Endothelial cell of umbilical vein (primary cell): ENCODE measurements around the gene A3GALT2. TPM values are rescaled to one million over a fixed set of nuclear protein-coding genes. Genes with fewer than 3 reads are reported as not detected.

ENCODE experiments used
- BruUV-seq: library from RNA; stranded (reverse); fragments of 400-500 nt; replicated peaks from 2 replicates; lab custom pipeline; 2021; lab: Mats Ljungman, UMichigan
- CTCF ChIA-PET: fragments of 300-600, 350-600 bp; sonication (Branson Sonifier 250); formaldehyde crosslinking; loops from one replicate; lab custom pipeline; 2021; ENCODE audit warnings: antibody characterized with exemption, inconsistent platforms; lab: Charles Lee
- POLR2A ChIA-PET: fragments of 300-600, 350-600 bp; sonication (Branson Sonifier 250); formaldehyde crosslinking; loops from one replicate; lab custom pipeline; 2021; ENCODE audit warnings: antibody characterized with exemption, inconsistent platforms; lab: Charles Lee
- DNase-seq: peaks from one replicate; pipeline ENCODE4 v3.0.0-alpha.2; 2011; ENCODE audit warnings: low read depth, low spot score
- FAIRE-seq: peaks from 2 replicates; lab custom pipeline; 2011; peaks lifted over from hg19 to GRCh38; lab: Jason Lieb, UNC
- H2AFZ ChIP-seq: 2 replicates; pipeline ENCODE4 v1.6.0; 2012; ENCODE audit warnings: low read depth, low read length, control low read depth, inconsistent platforms
- H3K27ac ChIP-seq: 2 replicates; pipeline ENCODE4 v1.5.1; 2011; ENCODE audit warnings: low read depth, mild to moderate bottlenecking, control low read depth, low read length, moderate library complexity; ENCODE audit not compliant: insufficient read depth
- H3K27me3 ChIP-seq, 2 experiments: 2 replicates each; pipeline versions ENCODE4 v1.6.0 to v1.6.1; 2011; ENCODE audit warnings: low read length in 2 of 2, mixed read lengths in 1 of 2; ENCODE audit not compliant: control insufficient read depth in 2 of 2, insufficient read depth in 2 of 2
- H3K36me3 ChIP-seq, 2 experiments: 2 replicates in 1 of 2; 3 replicates in 1 of 2; pipeline ENCODE4 v1.5.1; 2011; ENCODE audit warnings: low read length in 2 of 2, mild to moderate bottlenecking in 1 of 2, moderate library complexity in 1 of 2; ENCODE audit not compliant: control insufficient read depth in 2 of 2, insufficient read depth in 2 of 2; ENCODE audit errors: extremely low read depth in 1 of 2
- H3K4me1 ChIP-seq: 3 replicates; pipeline ENCODE4 v1.5.1; 2011; ENCODE audit warnings: mild to moderate bottlenecking, low read length; ENCODE audit not compliant: control insufficient read depth, insufficient read depth; ENCODE audit errors: extremely low read depth
- H3K4me2 ChIP-seq: 2 replicates; pipeline ENCODE4 v1.6.1; 2011; ENCODE audit warnings: low read length, control low read depth, mixed read lengths; ENCODE audit not compliant: insufficient read depth
- H3K4me3 ChIP-seq, 3 experiments: fragments of 200-600 bp in 1 of 3; sonication (generic), shearing (Covaris generic) in 1 of 3; replicated peaks in 1 of 3; 2 replicates each; pipeline ENCODE4 v1.5.1; 2011 to 2016; ENCODE audit warnings: control low read depth in 3 of 3, low read length in 3 of 3, mild to moderate bottlenecking in 2 of 3, inconsistent platforms in 1 of 3, low read depth in 1 of 3, moderate library complexity in 1 of 3; ENCODE audit not compliant: insufficient read depth in 1 of 3
- H3K79me2 ChIP-seq: 2 replicates; pipeline ENCODE4 v1.6.0; 2012; ENCODE audit warnings: low read length, inconsistent platforms; ENCODE audit not compliant: control insufficient read depth, insufficient read depth
- H3K9ac ChIP-seq: replicated peaks from 2 replicates; pipeline ENCODE3; 2011; ENCODE audit warnings: low read length, control low read depth; ENCODE audit not compliant: insufficient read depth; ENCODE audit errors: extremely low read depth
- H3K9me1 ChIP-seq: replicated peaks from 3 replicates; pipeline ENCODE4 v1.6.0; 2011; ENCODE audit warnings: mild to moderate bottlenecking, low read length; ENCODE audit not compliant: control insufficient read depth, insufficient read depth; ENCODE audit errors: extremely low read depth
- H3K9me3 ChIP-seq: replicated peaks from 2 replicates; pipeline ENCODE4 v1.5.1; 2012; ENCODE audit warnings: low read length, inconsistent platforms; ENCODE audit not compliant: control insufficient read depth, insufficient read depth
- H4K20me1 ChIP-seq: replicated peaks from 2 replicates; pipeline ENCODE3; 2011; ENCODE audit warnings: mild to moderate bottlenecking, low read length; ENCODE audit not compliant: control insufficient read depth, insufficient read depth; ENCODE audit errors: extremely low read depth
- EZH2 ChIP-seq: IDR thresholded peaks from 2 replicates; pipeline ENCODE4 v1.6.1; 2012; ENCODE audit warnings: borderline replicate concordance, low read depth, mild to moderate bottlenecking, moderate library complexity, low read length, inconsistent platforms; ENCODE audit not compliant: severe bottlenecking
- FOS ChIP-seq: IDR thresholded peaks from 2 replicates; pipeline ENCODE4 v1.6.1; 2011; ENCODE audit warnings: mild to moderate bottlenecking, low read length, moderate library complexity, borderline replicate concordance; ENCODE audit not compliant: insufficient read depth
- GATA2 ChIP-seq: IDR thresholded peaks from 2 replicates; pipeline ENCODE4 v1.7.0; 2011; ENCODE audit warnings: low read depth, mild to moderate bottlenecking, moderate library complexity, mixed read lengths, low read length; ENCODE audit not compliant: insufficient read length, insufficient read depth
- JUN ChIP-seq: IDR thresholded peaks from 2 replicates; pipeline ENCODE4 v1.6.1; 2011; ENCODE audit warnings: borderline replicate concordance, low read depth; ENCODE audit not compliant: insufficient read length, insufficient read depth
- MYC ChIP-seq: IDR thresholded peaks from one replicate; pipeline ENCODE4 v1.6.1; 2011; ENCODE audit warnings: mild to moderate bottlenecking, low read depth, low read length
- POLR2A ChIP-seq: IDR thresholded peaks from 2 replicates; pipeline ENCODE4 v1.6.1; 2012; ENCODE audit warnings: low read depth, mild to moderate bottlenecking, control low read depth, low read length
- POLR2AphosphoS5 ChIP-seq: IDR thresholded peaks from 2 replicates; pipeline ENCODE4 v1.6.1; 2012; ENCODE audit warnings: low read depth, mild to moderate bottlenecking, control low read depth, low read length, moderate library complexity; ENCODE audit not compliant: insufficient read depth
- dilution Hi-C: fragments of 300-500 bp; cut with MboI; formaldehyde crosslinking; loops from one replicate; pipeline ENCODE4 v1.15.0; 2019; ENCODE audit warnings: low sequenced_read_pairs; ENCODE audit not compliant: extremely low pct_ligation_motif_present
- intact Hi-C: fragments of 100-400 bp; cut with micrococcal nuclease; formaldehyde crosslinking; loops from one replicate; pipeline ENCODE4 v1.10.0; 2022
- polyA plus RNA-seq, 4 experiments: library from polyadenylated mRNA; depleted of rRNA in 3 of 4; stranded (reverse) in 3 of 4; unstranded in 1 of 4; fragments of >200 nt; gene quantifications; 2 replicates each; pipeline versions ENCODE4 v1.2.1 to v1.2.3, GENCODE V29; 2011 to 2012; ENCODE audit warnings: missing spikeins in 1 of 4
- total RNA-seq: library from RNA; stranded (reverse); gene quantifications from 2 replicates; pipeline ENCODE4 v1.2.3, GENCODE V29; 2021
- TF ChIP-seq, protein P1 (sequence below): IDR thresholded peaks from 2 replicates; pipeline ENCODE4 v1.6.1; 2011; ENCODE audit not compliant: insufficient read depth, insufficient read length
- TF ChIP-seq, protein P2 (sequence below), 2 donors: IDR thresholded peaks; 1 replicate in 1 of 2; 2 replicates in 1 of 2; pipeline ENCODE4 v1.5.1; 2011; ENCODE audit warnings: low read length in 2 of 2, mild to moderate bottlenecking in 2 of 2, moderate library complexity in 2 of 2, control low read depth in 1 of 2, inconsistent platforms in 1 of 2, low read depth in 1 of 2; ENCODE audit not compliant: insufficient read depth in 1 of 2; ENCODE audit errors: extremely low read depth in 1 of 2

Gene A3GALT2
- total and polyA plus RNA-seq, 2 donors (not counting 3 experiments of a cell fraction or from before 2014, with no cell fraction given) = not detected

DNA sequence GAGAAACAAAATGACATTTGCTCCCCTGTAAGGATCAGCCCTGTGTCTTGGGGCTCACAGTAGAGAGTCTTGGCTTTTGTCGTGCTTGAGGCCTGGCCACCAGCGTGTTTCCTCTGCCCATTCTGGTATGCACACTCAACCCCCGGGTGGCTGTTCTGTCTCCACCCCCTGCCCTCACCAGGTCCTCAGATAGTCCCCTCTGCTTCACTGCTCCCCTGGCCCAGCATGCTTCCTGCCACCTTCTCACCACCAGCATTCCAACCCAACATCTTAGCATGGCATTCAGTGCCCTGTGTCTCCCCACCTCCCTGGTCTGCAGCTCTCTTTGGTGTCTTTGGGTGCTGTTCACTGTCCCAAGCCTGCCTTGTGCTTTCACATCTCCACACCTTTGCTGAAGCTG, 48.4 kb downstream of the A3GALT2 start:
- H3K27ac ChIP-seq = no peak overlapping the region
- no peak overlapping the region for H2AFZ ChIP-seq
- H3K4me3 ChIP-seq = no peak overlapping the region
- H3K36me3 ChIP-seq = peaks cover 0 to 16% of the 10 kb centered on the region in 2 experiments
- H3K9ac ChIP-seq = no peak overlapping the region
- no peaks in the 10 kb centered on the region for H4K20me1 ChIP-seq
- ChIA-PET POLR2A (no interaction called here), CTCF (interaction anchor here (4.2 kb wide), 1 partner anchor 23 kb away, joined by 14 read pairs; no protein-coding TSS in a partner anchor)
- dilution Hi-C loops = no loop called here
- H3K27me3 ChIP-seq = no peaks in the 10 kb centered on the region
- H3K4me2 ChIP-seq = no peak overlapping the region
- no peaks in the 10 kb centered on the region for H3K79me2 ChIP-seq
- intact Hi-C loops = no loop called here
- FAIRE-seq = no peak
- H3K4me1 ChIP-seq = peaks cover 1% of the 10 kb centered on the region
- H3K9me1 ChIP-seq = no peaks in the 10 kb centered on the region
- DNase-seq = no peak
- no TSS peak for BruUV-seq
- no peaks in the 10 kb centered on the region for H3K9me3 ChIP-seq
- TF ChIP-seq, protein P1, sequence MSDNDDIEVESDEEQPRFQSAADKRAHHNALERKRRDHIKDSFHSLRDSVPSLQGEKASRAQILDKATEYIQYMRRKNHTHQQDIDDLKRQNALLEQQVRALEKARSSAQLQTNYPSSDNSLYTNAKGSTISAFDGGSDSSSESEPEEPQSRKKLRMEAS = no peak
- TF ChIP-seq POLR2A (no peak), GATA2 (no peak), EZH2 (no peak), POLR2AphosphoS5 (no peak), JUN (no peak), FOS (no peak), MYC (no peak)
- TF ChIP-seq, protein P2, sequence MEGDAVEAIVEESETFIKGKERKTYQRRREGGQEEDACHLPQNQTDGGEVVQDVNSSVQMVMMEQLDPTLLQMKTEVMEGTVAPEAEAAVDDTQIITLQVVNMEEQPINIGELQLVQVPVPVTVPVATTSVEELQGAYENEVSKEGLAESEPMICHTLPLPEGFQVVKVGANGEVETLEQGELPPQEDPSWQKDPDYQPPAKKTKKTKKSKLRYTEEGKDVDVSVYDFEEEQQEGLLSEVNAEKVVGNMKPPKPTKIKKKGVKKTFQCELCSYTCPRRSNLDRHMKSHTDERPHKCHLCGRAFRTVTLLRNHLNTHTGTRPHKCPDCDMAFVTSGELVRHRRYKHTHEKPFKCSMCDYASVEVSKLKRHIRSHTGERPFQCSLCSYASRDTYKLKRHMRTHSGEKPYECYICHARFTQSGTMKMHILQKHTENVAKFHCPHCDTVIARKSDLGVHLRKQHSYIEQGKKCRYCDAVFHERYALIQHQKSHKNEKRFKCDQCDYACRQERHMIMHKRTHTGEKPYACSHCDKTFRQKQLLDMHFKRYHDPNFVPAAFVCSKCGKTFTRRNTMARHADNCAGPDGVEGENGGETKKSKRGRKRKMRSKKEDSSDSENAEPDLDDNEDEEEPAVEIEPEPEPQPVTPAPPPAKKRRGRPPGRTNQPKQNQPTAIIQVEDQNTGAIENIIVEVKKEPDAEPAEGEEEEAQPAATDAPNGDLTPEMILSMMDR (IDR thresholded peaks at IDR 0.05; ENCODE audit: extremely low read depth in 1 of 2, insufficient read depth in 1 of 2, low read depth in 1 of 2, low read length in 2 of 2) = no peak
